ENCODE data around the gene ADAM10. TPM values are rescaled to one million over a fixed set of nuclear protein-coding genes. Genes with fewer than 3 reads are reported as not detected.
A peak's percentile ranks its signal among the peaks of the same experiment; 100 is the strongest.

The ADAM10 gene
- total RNA-seq, 3 donors from 2014 or later = 53.8 to 113 (median 78.3) TPM

GRCh38 chr15:58564981-58565380 is 184.5 kb downstream of the ADAM10 start:
- H3K27ac ChIP-seq = no peak overlapping the region
- no peaks in the 10 kb centered on the region for H3K9me3 ChIP-seq
- no peaks in the 10 kb centered on the region for H3K36me3 ChIP-seq
- TF ChIP-seq POLR2A (IDR thresholded peaks at IDR 0.05) (no peak), CTCF (IDR thresholded peaks at IDR 0.05) (no peak), POLR2AphosphoS5 (IDR thresholded peaks at IDR 0.05) (no peak)
- H3K4me1 ChIP-seq = no peaks in the 10 kb centered on the region
- no peak overlapping the region for H3K4me3 ChIP-seq
- intact Hi-C loops (cut with DNase I; ENCODE audit: low total_unique reads) = no loop called here
- H3K27me3 ChIP-seq = no peaks in the 10 kb centered on the region
- no peak for DNase-seq (ENCODE audit: low spot score in 2 of 2)

- H3K27me3 ChIP-seq = no peaks in the 10 kb centered on the region
- intact Hi-C loops (cut with DNase I; ENCODE audit: low total_unique reads) = no loop called here
- H3K4me3 ChIP-seq = no peak overlapping the region
- no peaks in the 10 kb centered on the region for H3K4me1 ChIP-seq
- no peak for TF ChIP-seq POLR2A (IDR thresholded peaks at IDR 0.05)
- no peak for TF ChIP-seq CTCF (IDR thresholded peaks at IDR 0.05)
- TF ChIP-seq POLR2AphosphoS5 (IDR thresholded peaks at IDR 0.05) = no peak
- no peak overlapping the region for H3K27ac ChIP-seq
- no peaks in the 10 kb centered on the region for H3K9me3 ChIP-seq
- H3K36me3 ChIP-seq = no peaks in the 10 kb centered on the region
- DNase-seq (ENCODE audit: low spot score in 2 of 2) = no peak
Observed at GRCh38 chr15:58562135-58562534, 187.4 kb downstream of the ADAM10 start.

- Histone ChIP-seq H3K9me3 (no peaks in the 10 kb centered on the region), H3K4me3 (no peak overlapping the region), H3K27me3 (no peaks in the 10 kb centered on the region), H3K27ac (no peak overlapping the region), H3K4me1 (no peaks in the 10 kb centered on the region), H3K36me3 (no peaks in the 10 kb centered on the region)
- TF ChIP-seq CTCF (IDR thresholded peaks at IDR 0.05) = no peak
- TF ChIP-seq POLR2A (IDR thresholded peaks at IDR 0.05) = no peak
- TF ChIP-seq POLR2AphosphoS5 (IDR thresholded peaks at IDR 0.05) = no peak
- intact Hi-C loops (cut with DNase I; ENCODE audit: low total_unique reads) = no loop called here
- DNase-seq (ENCODE audit: low spot score in 2 of 2) = no peak
Observed at GRCh38 chr15:58561321-58561720, 188.2 kb downstream of the ADAM10 start.

GRCh38 chr15:58559904-58560588 is 189.5 kb downstream of the ADAM10 start:
- intact Hi-C loops (cut with DNase I; ENCODE audit: low total_unique reads) = no loop called here
- Histone ChIP-seq H3K9me3 (no peaks in the 10 kb centered on the region), H3K4me3 (no peak overlapping the region), H3K4me1 (no peaks in the 10 kb centered on the region), H3K27me3 (no peaks in the 10 kb centered on the region), H3K36me3 (no peaks in the 10 kb centered on the region), H3K27ac (no peak overlapping the region)
- no peak for DNase-seq (ENCODE audit: low spot score in 2 of 2)
- no peak for TF ChIP-seq POLR2AphosphoS5 (IDR thresholded peaks at IDR 0.05)
- TF ChIP-seq POLR2A (IDR thresholded peaks at IDR 0.05) = no peak
- TF ChIP-seq CTCF (IDR thresholded peaks at IDR 0.05) = no peak

GRCh38 chr15:58558777-58559176 is 190.7 kb downstream of the ADAM10 start:
- intact Hi-C loops (cut with DNase I; ENCODE audit: low total_unique reads) = no loop called here
- Histone ChIP-seq H3K9me3 (no peaks in the 10 kb centered on the region), H3K4me3 (no peak overlapping the region), H3K27me3 (no peaks in the 10 kb centered on the region), H3K4me1 (no peaks in the 10 kb centered on the region), H3K36me3 (no peaks in the 10 kb centered on the region), H3K27ac (no peak overlapping the region)
- TF ChIP-seq POLR2A (IDR thresholded peaks at IDR 0.05) (no peak), CTCF (IDR thresholded peaks at IDR 0.05) (peak in 1 of 3 donors; percentile 14), POLR2AphosphoS5 (IDR thresholded peaks at IDR 0.05) (no peak)
- no peak for DNase-seq (ENCODE audit: low spot score in 2 of 2)

All from breast epithelium (tissue), 4 donors.